ENCODE data around the gene SCML1. TPM values are rescaled to one million over a fixed set of nuclear protein-coding genes. Genes with fewer than 3 reads are reported as not detected.

SCML1 gene
- polyA plus RNA-seq, 1 of the 3 experiments (the other 2 are of a cell fraction), result 10.7 TPM

GRCh38 chrX:17692709-17693346 lies 44.5 kb upstream of the SCML1 start:
- no peak for DNase-seq
- H3K4me2 ChIP-seq, result no peak overlapping the region
- H3K9me2 ChIP-seq, result no peaks in the 10 kb centered on the region
- H3K9me3 ChIP-seq, result no peaks in the 10 kb centered on the region
- no peak overlapping the region for H2AFZ ChIP-seq (ENCODE audit: low read depth)
- no peak overlapping the region for H3K27ac ChIP-seq (ENCODE audit: low read depth in 2 of 2, low read length in 1 of 2)
- H4K20me1 ChIP-seq (ENCODE audit: insufficient read depth), result no peaks in the 10 kb centered on the region
- WGBS (ENCODE audit: low lambda C conversion rate), result 49% methylated on average over 5 of the region's 5 CpGs
- TF ChIP-seq, protein P1, sequence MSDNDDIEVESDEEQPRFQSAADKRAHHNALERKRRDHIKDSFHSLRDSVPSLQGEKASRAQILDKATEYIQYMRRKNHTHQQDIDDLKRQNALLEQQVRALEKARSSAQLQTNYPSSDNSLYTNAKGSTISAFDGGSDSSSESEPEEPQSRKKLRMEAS (IDR thresholded peaks at IDR 0.05; ENCODE audit: low read depth), result no peak
- TF ChIP-seq, protein P2, sequence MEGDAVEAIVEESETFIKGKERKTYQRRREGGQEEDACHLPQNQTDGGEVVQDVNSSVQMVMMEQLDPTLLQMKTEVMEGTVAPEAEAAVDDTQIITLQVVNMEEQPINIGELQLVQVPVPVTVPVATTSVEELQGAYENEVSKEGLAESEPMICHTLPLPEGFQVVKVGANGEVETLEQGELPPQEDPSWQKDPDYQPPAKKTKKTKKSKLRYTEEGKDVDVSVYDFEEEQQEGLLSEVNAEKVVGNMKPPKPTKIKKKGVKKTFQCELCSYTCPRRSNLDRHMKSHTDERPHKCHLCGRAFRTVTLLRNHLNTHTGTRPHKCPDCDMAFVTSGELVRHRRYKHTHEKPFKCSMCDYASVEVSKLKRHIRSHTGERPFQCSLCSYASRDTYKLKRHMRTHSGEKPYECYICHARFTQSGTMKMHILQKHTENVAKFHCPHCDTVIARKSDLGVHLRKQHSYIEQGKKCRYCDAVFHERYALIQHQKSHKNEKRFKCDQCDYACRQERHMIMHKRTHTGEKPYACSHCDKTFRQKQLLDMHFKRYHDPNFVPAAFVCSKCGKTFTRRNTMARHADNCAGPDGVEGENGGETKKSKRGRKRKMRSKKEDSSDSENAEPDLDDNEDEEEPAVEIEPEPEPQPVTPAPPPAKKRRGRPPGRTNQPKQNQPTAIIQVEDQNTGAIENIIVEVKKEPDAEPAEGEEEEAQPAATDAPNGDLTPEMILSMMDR (IDR thresholded peaks at IDR 0.05), result no peak
- TF ChIP-seq FOSL2 (IDR thresholded peaks at IDR 0.05; ENCODE audit: borderline replicate concordance, low read depth) (no peak), EZH2phosphoT487 (IDR thresholded peaks at IDR 0.05; ENCODE audit: borderline replicate concordance, low read depth) (no peak), REST (IDR thresholded peaks at IDR 0.05; ENCODE audit: low read depth, low read length) (no peak), MEF2A (IDR thresholded peaks at IDR 0.05; ENCODE audit: borderline replicate concordance, low read depth) (no peak), FOXM1 (IDR thresholded peaks at IDR 0.05; ENCODE audit: low read depth) (no peak), RCOR1 (IDR thresholded peaks at IDR 0.05; ENCODE audit: low read length) (no peak), USF2 (IDR thresholded peaks at IDR 0.05; ENCODE audit: borderline replicate concordance, low read depth, low read length) (no peak), SIN3A (IDR thresholded peaks at IDR 0.05; ENCODE audit: borderline replicate concordance, low read depth, low read length) (no peak), GABPA (IDR thresholded peaks at IDR 0.05; ENCODE audit: low read depth) (no peak), TAF1 (IDR thresholded peaks at IDR 0.05; ENCODE audit: borderline replicate concordance, low read depth, low read length) (no peak), RXRA (IDR thresholded peaks at IDR 0.05; ENCODE audit: borderline replicate concordance, low read depth) (no peak), NFIC (IDR thresholded peaks at IDR 0.05; ENCODE audit: borderline replicate concordance) (no peak), FOXJ3 (CRISPR knock-in tag; IDR thresholded peaks at IDR 0.05) (no peak), ELF1 (IDR thresholded peaks at IDR 0.05) (no peak), RAD21 (IDR thresholded peaks at IDR 0.05; ENCODE audit: low read length) (no peak), MXI1 (IDR thresholded peaks at IDR 0.05; ENCODE audit: low read depth, low read length) (no peak)
- no peak overlapping the region for H3K9ac ChIP-seq
- H3K4me1 ChIP-seq (ENCODE audit: control insufficient read depth in 1 of 2, insufficient read depth in 2 of 2, low read depth in 1 of 2, low read length in 1 of 2), result peaks cover 0 to 3% of the 10 kb centered on the region in 2 experiments; a peak in 1 of 4 replicates
- H3K79me2 ChIP-seq (ENCODE audit: insufficient read depth), result no peaks in the 10 kb centered on the region
- no peaks in the 10 kb centered on the region for H3K36me3 ChIP-seq (replicated peaks in 1 of 2; ENCODE audit: control insufficient read depth in 1 of 2, insufficient read depth in 2 of 2, low read length in 1 of 2)
- POLR2A ChIA-PET, result no interaction called here
- no peaks in the 10 kb centered on the region for H3K27me3 ChIP-seq (ENCODE audit: insufficient read depth)
- H3K4me3 ChIP-seq (ENCODE audit: low read depth in 2 of 2, low read length in 1 of 2), result no peak overlapping the region
- H3F3A ChIP-seq (replicated peaks; ENCODE audit: insufficient read depth), result no peaks in the 10 kb centered on the region
- CTCF ChIA-PET, result interaction anchor here (0.9 to 1.5 kb wide), 5 partner anchors 13 to 572 kb away, joined by 3 to 5 read pairs (median 4); no protein-coding TSS in a partner anchor

All from SK-N-SH (cell line).